Neural cell (in vitro differentiated cells): Measurements from ENCODE around the gene COPZ1. TPM values are rescaled to one million over a fixed set of nuclear protein-coding genes. Genes with fewer than 3 reads are reported as not detected.

Source experiments
- H2AFZ ChIP-seq: fragments of 200-600, 300-800 bp; sonication (generic), shearing (Covaris generic); 2 replicates; pipeline ENCODE4 v1.6.0; 2014; ENCODE audit warnings: low read depth, mild to moderate bottlenecking, antibody characterized with exemption, low read length, moderate library complexity
- H3F3A ChIP-seq: fragments of 200-600 bp; shearing (Covaris generic); 2 replicates; pipeline ENCODE4 v1.6.1; 2016; ENCODE audit warnings: mild to moderate bottlenecking, moderate library complexity, mixed read lengths, antibody characterized with exemption, low read length; ENCODE audit not compliant: insufficient read depth, poor library complexity, severe bottlenecking
- H3K27ac ChIP-seq: fragments of 200-600, 300-800 bp; sonication (generic), shearing (Covaris generic); 2 replicates; pipeline ENCODE4 v1.5.1; 2014; ENCODE audit warnings: mild to moderate bottlenecking, low read length, moderate library complexity
- H3K27me3 ChIP-seq: fragments of 300-800, 200-600 bp; sonication (generic), shearing (Covaris generic); 2 replicates; pipeline ENCODE4 v1.6.0; 2014; ENCODE audit warnings: mild to moderate bottlenecking, low read depth, low read length, moderate library complexity; ENCODE audit not compliant: insufficient read depth
- H3K36me3 ChIP-seq: fragments of 300-800, 200-600 bp; sonication (generic), shearing (Covaris generic); 2 replicates; pipeline ENCODE4 v1.5.1; 2014; ENCODE audit warnings: mild to moderate bottlenecking, antibody characterized with exemption, low read length, moderate library complexity; ENCODE audit not compliant: insufficient read depth
- H3K4me2 ChIP-seq: fragments of 300-800, 200-600 bp; sonication (generic), shearing (Covaris generic); 2 replicates; pipeline ENCODE4 v1.6.0; 2014; ENCODE audit warnings: mild to moderate bottlenecking, low read length
- H3K4me3 ChIP-seq: fragments of 300-800, 200-600 bp; sonication (generic), shearing (Covaris generic); 2 replicates; pipeline ENCODE4 v1.5.1; 2014; ENCODE audit warnings: mild to moderate bottlenecking, low read length, moderate library complexity
- H3K79me2 ChIP-seq: fragments of 200-600 bp; shearing (Covaris generic); replicated peaks from 2 replicates; pipeline ENCODE4 v1.6.0; 2014; ENCODE audit warnings: mild to moderate bottlenecking, low read length, moderate library complexity; ENCODE audit not compliant: insufficient read depth
- H3K9ac ChIP-seq: fragments of 300-800, 200-600 bp; sonication (generic), shearing (Covaris generic); 2 replicates; pipeline ENCODE4 v1.6.1; 2016; ENCODE audit warnings: mild to moderate bottlenecking, low read length, mixed read lengths
- H3K9me2 ChIP-seq: fragments of 200-600 bp; shearing (Covaris generic); 2 replicates; pipeline ENCODE4 v1.6.1; 2016; ENCODE audit warnings: mild to moderate bottlenecking, low read length, mixed read lengths; ENCODE audit not compliant: insufficient read depth
- H3K9me3 ChIP-seq: fragments of 200-600, 300-800 bp; sonication (generic), shearing (Covaris generic); 2 replicates; pipeline ENCODE4 v1.6.1; 2016; ENCODE audit warnings: mild to moderate bottlenecking, mixed run types, low read length, moderate library complexity, mixed read lengths
- H4K20me1 ChIP-seq: fragments of 200-600 bp; shearing (Covaris generic); 2 replicates; pipeline ENCODE4 v1.6.1; 2016; ENCODE audit warnings: mild to moderate bottlenecking, mixed run types; ENCODE audit not compliant: insufficient read depth
- EP300 ChIP-seq: fragments of 450-650 bp; conservative IDR thresholded peaks from 2 replicates; pipeline ENCODE4 v1.6.1; 2014; ENCODE audit warnings: antibody characterized with exemption, mild to moderate bottlenecking, moderate library complexity; ENCODE audit not compliant: poor library complexity, severe bottlenecking
- EZH2 ChIP-seq: fragments of 200-600, 300-800 bp; shearing (Covaris generic), sonication (generic); IDR thresholded peaks from 2 replicates; pipeline ENCODE4 v1.6.1; 2014; ENCODE audit warnings: antibody characterized with exemption, low read length, borderline replicate concordance, mild to moderate bottlenecking; ENCODE audit not compliant: insufficient read depth, poor library complexity, severe bottlenecking
- MXI1 ChIP-seq: fragments of 450-650 bp; conservative IDR thresholded peaks from 2 replicates; pipeline ENCODE4 v1.6.1; 2014; ENCODE audit warnings: antibody characterized with exemption, mild to moderate bottlenecking; ENCODE audit not compliant: poor library complexity, severe bottlenecking
- POLR2AphosphoS5 ChIP-seq: IDR thresholded peaks from 2 replicates; pipeline ENCODE4 v1.6.1; 2012
- RAD21 ChIP-seq: fragments of 450-650 bp; conservative IDR thresholded peaks from 2 replicates; pipeline ENCODE4 v1.6.1; 2014; ENCODE audit warnings: antibody characterized with exemption, mild to moderate bottlenecking, moderate library complexity
- SMC3 ChIP-seq: fragments of 450-650 bp; conservative IDR thresholded peaks from 2 replicates; pipeline ENCODE4 v1.6.1; 2014; ENCODE audit warnings: antibody characterized with exemption, mild to moderate bottlenecking, moderate library complexity; ENCODE audit not compliant: poor library complexity
- TAF1 ChIP-seq: IDR thresholded peaks from 2 replicates; pipeline ENCODE4 v1.6.1; 2012; ENCODE audit warnings: low read depth
- polyA plus RNA-seq: library from polyadenylated mRNA; depleted of rRNA; stranded (reverse); fragments of >200 nt; gene quantifications from 2 replicates; pipeline ENCODE4 v1.2.3, GENCODE V29; 2014
- TF ChIP-seq, protein P1 (sequence below): IDR thresholded peaks from 2 replicates; pipeline ENCODE4 v1.6.1; 2012; ENCODE audit warnings: borderline replicate concordance
- TF ChIP-seq, protein P2 (sequence below): fragments of 450-650 bp; IDR thresholded peaks from 2 replicates; pipeline ENCODE4 v1.5.1; 2014; ENCODE audit warnings: antibody characterized with exemption, mild to moderate bottlenecking, moderate library complexity; ENCODE audit not compliant: poor library complexity, severe bottlenecking

The COPZ1 gene
- polyA plus RNA-seq, 1 donor from 2014 or later = 192 TPM

DNA sequence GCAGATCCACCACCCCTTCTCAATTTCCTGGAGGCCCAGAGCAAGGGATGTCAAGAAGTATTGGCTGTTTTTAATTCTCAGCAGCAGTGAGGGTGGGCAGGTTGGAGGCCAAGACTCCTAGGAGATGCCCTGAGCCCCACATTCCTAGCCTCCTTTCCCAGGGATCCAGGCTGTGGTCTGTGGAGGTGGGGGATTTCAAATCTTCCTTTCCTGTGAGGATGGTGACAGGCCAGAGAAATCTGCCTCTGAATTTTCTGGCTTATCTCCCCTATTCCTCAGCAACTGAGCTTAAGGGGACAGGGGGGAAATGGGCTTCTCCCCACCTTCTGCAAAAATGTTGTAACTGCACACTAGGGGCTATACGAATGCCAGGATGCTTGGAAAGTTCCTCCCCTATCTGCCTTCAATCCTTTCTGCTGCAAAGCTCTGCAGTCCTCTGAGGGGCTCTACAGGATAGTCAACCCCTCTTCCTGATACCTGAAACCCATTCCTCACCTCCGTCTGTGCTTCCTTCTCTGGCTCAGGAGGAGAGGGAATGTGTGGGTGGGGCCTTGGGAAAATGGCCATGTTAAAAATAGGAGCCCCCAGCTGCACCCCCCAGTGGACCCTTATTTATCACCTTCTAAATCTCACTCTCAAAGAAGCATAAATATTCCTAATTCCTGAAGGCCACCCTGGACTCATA lies 32.7 kb downstream of the COPZ1 start:
- Histone ChIP-seq H3K27ac (peak overlapping the region; percentile 99), H3K79me2 (peaks cover 17% of the 10 kb centered on the region), H3K9ac (peak overlapping the region; percentile 94), H4K20me1 (no peaks in the 10 kb centered on the region), H3K27me3 (no peaks in the 10 kb centered on the region), H3K4me3 (peak overlapping the region; percentile 68), H3K36me3 (no peaks in the 10 kb centered on the region), H3K9me2 (no peaks in the 10 kb centered on the region), H3K9me3 (no peaks in the 10 kb centered on the region), H3K4me2 (peak overlapping the region; percentile 84), H3F3A (peaks cover 4% of the 10 kb centered on the region), H2AFZ (no peak overlapping the region)
- TF ChIP-seq EP300 (no peak), TAF1 (peak; percentile 30)

DNA sequence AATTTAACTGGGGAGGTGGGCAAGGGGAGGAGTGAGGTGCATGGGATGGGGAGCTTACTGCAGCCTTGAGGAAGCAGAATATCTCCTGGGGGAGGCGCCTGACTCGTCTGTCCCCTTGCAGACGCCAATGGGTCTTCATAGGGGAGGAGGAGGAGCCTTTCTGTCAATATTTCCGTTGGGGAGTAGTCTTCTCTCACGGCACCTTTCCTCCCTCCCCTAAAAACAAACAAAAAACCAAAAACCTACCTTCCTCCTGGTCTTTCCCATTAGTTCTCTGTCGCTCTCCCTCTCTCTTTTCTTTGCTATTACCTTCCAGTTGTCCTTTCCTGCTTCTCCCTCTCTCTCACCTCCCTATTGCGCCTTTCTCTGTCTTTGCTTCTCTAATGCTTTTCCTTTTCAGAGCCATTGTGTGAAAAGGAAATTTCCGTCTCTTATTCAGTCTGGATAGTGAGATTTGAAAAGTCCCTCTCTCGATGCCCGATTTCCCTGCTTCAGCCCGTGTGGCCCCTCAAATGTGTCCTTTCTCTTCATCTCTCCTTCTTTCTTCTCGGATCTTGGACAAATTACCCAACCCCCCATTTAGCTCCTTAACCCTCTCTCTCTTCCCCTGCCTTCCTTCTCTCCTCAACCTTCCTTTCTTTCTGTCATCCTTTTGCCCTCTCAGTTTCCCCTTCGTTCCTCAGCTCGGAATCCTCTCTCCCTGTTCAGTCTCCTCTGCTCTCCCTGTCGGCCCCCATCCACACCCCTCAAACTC lies 33.4 kb downstream of the COPZ1 start:
- H3K27ac ChIP-seq = peak overlapping the region; percentile 99

DNA sequence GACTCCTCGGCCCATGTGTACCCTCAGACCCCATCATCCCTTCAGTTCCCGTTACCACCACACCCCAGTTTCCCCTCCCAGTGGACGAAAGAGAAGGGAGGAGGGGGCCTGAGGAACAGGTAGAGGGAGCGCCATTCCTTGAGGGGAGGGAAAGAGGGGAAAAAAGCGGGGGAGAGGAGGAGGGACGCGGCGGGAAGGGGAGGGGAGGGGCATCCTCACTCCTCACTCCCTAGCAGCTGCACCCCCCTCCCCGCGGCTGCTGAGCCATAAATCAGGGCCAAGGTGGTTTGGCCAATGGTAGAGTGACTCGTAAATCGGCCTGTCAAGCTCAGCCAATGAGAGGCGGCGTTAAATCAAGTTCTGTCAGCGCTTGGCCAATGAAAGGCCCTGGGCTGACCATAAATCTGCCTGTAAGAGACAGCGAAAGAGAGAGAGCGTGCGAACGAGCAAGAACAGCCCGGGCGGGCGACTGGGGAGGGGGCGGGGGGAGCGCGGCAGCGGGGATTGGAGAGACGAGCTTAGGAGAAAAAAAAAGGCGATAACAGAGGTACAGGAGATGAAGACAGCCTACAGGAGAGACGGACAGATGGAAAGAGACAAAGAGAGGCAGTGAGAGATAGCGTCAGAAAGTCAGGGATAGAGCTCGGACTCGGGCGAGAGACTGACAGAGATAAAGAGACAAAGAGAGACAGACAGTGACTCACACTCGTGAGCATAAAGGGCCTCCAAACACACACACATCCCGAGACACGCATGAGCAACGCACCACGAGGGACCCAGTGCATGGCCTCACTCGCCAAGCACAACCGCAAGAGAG lies 34.2 kb downstream of the COPZ1 start:
- TF ChIP-seq MXI1 (peak; percentile 84), EZH2 (no peak), EP300 (peak; percentile 83), SMC3 (peak; percentile 55), POLR2AphosphoS5 (peak; percentile 81), TAF1 (peak; percentile 74), RAD21 (peak; percentile 54)
- TF ChIP-seq, protein P1, sequence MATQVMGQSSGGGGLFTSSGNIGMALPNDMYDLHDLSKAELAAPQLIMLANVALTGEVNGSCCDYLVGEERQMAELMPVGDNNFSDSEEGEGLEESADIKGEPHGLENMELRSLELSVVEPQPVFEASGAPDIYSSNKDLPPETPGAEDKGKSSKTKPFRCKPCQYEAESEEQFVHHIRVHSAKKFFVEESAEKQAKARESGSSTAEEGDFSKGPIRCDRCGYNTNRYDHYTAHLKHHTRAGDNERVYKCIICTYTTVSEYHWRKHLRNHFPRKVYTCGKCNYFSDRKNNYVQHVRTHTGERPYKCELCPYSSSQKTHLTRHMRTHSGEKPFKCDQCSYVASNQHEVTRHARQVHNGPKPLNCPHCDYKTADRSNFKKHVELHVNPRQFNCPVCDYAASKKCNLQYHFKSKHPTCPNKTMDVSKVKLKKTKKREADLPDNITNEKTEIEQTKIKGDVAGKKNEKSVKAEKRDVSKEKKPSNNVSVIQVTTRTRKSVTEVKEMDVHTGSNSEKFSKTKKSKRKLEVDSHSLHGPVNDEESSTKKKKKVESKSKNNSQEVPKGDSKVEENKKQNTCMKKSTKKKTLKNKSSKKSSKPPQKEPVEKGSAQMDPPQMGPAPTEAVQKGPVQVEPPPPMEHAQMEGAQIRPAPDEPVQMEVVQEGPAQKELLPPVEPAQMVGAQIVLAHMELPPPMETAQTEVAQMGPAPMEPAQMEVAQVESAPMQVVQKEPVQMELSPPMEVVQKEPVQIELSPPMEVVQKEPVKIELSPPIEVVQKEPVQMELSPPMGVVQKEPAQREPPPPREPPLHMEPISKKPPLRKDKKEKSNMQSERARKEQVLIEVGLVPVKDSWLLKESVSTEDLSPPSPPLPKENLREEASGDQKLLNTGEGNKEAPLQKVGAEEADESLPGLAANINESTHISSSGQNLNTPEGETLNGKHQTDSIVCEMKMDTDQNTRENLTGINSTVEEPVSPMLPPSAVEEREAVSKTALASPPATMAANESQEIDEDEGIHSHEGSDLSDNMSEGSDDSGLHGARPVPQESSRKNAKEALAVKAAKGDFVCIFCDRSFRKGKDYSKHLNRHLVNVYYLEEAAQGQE = peak; percentile 79
- TF ChIP-seq, protein P2, sequence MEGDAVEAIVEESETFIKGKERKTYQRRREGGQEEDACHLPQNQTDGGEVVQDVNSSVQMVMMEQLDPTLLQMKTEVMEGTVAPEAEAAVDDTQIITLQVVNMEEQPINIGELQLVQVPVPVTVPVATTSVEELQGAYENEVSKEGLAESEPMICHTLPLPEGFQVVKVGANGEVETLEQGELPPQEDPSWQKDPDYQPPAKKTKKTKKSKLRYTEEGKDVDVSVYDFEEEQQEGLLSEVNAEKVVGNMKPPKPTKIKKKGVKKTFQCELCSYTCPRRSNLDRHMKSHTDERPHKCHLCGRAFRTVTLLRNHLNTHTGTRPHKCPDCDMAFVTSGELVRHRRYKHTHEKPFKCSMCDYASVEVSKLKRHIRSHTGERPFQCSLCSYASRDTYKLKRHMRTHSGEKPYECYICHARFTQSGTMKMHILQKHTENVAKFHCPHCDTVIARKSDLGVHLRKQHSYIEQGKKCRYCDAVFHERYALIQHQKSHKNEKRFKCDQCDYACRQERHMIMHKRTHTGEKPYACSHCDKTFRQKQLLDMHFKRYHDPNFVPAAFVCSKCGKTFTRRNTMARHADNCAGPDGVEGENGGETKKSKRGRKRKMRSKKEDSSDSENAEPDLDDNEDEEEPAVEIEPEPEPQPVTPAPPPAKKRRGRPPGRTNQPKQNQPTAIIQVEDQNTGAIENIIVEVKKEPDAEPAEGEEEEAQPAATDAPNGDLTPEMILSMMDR = no peak
- peak overlapping the region; percentile 68 for H3K4me3 ChIP-seq
- no peaks in the 10 kb centered on the region for H3K36me3 ChIP-seq
- H3F3A ChIP-seq = peaks cover 4% of the 10 kb centered on the region
- H3K9me2 ChIP-seq = no peaks in the 10 kb centered on the region
- no peaks in the 10 kb centered on the region for H3K9me3 ChIP-seq
- peak overlapping the region; percentile 54 for H2AFZ ChIP-seq
- H3K9ac ChIP-seq = peak overlapping the region; percentile 94
- peaks cover 17% of the 10 kb centered on the region for H3K79me2 ChIP-seq
- no peaks in the 10 kb centered on the region for H4K20me1 ChIP-seq
- no peaks in the 10 kb centered on the region for H3K27me3 ChIP-seq
- peak overlapping the region; percentile 94 for H3K4me2 ChIP-seq
- peak overlapping the region; percentile 99 for H3K27ac ChIP-seq

More for the DNA sequence above, 33.4 kb downstream of the COPZ1 start:
- Histone ChIP-seq H3K79me2 (peaks cover 17% of the 10 kb centered on the region), H3K27me3 (no peaks in the 10 kb centered on the region), H2AFZ (peak overlapping the region; percentile 54), H3K36me3 (no peaks in the 10 kb centered on the region), H4K20me1 (no peaks in the 10 kb centered on the region), H3F3A (peaks cover 4% of the 10 kb centered on the region), H3K9me3 (no peaks in the 10 kb centered on the region), H3K9ac (peak overlapping the region; percentile 94), H3K9me2 (no peaks in the 10 kb centered on the region), H3K4me3 (peak overlapping the region; percentile 68), H3K4me2 (peak overlapping the region; percentile 84)
- TF ChIP-seq RAD21 (peak; percentile 32), EZH2 (no peak)
